ENCODE measurements around the gene OPN3.

- TF ChIP-seq TAF1 (IDR thresholded peaks at IDR 0.05; ENCODE audit: low read depth) (no peak), EP300 (conservative IDR thresholded peaks at IDR 0.05; ENCODE audit: poor library complexity, severe bottlenecking) (no peak), POLR2AphosphoS5 (IDR thresholded peaks at IDR 0.05) (no peak), EZH2 (IDR thresholded peaks at IDR 0.05; ENCODE audit: borderline replicate concordance, insufficient read depth, low read length, poor library complexity, severe bottlenecking) (no peak), REST (IDR thresholded peaks at IDR 0.05; ENCODE audit: borderline replicate concordance) (no peak), SMC3 (conservative IDR thresholded peaks at IDR 0.05; ENCODE audit: poor library complexity) (no peak), RAD21 (conservative IDR thresholded peaks at IDR 0.05) (no peak), MXI1 (conservative IDR thresholded peaks at IDR 0.05; ENCODE audit: poor library complexity, severe bottlenecking) (no peak)
- TF ChIP-seq, protein P1, sequence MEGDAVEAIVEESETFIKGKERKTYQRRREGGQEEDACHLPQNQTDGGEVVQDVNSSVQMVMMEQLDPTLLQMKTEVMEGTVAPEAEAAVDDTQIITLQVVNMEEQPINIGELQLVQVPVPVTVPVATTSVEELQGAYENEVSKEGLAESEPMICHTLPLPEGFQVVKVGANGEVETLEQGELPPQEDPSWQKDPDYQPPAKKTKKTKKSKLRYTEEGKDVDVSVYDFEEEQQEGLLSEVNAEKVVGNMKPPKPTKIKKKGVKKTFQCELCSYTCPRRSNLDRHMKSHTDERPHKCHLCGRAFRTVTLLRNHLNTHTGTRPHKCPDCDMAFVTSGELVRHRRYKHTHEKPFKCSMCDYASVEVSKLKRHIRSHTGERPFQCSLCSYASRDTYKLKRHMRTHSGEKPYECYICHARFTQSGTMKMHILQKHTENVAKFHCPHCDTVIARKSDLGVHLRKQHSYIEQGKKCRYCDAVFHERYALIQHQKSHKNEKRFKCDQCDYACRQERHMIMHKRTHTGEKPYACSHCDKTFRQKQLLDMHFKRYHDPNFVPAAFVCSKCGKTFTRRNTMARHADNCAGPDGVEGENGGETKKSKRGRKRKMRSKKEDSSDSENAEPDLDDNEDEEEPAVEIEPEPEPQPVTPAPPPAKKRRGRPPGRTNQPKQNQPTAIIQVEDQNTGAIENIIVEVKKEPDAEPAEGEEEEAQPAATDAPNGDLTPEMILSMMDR (IDR thresholded peaks at IDR 0.05; ENCODE audit: poor library complexity, severe bottlenecking), result no peak
Measured at GRCh38 chr1:241592273-241592958, 47.8 kb downstream of the OPN3 start.

Measured in neural cell (in vitro differentiated cells).